HCT116 (cell line): Measurements from ENCODE around the gene SOST.

ENCODE experiments used
- EGR1 ChIP-seq: IDR thresholded peaks from 2 replicates; pipeline ENCODE4 v1.6.1; 2012; ENCODE audit warnings: low read depth
- ELF1 ChIP-seq: IDR thresholded peaks from 2 replicates; pipeline ENCODE4 v1.6.1; 2012; ENCODE audit warnings: low read depth, borderline replicate concordance
- JUND ChIP-seq: IDR thresholded peaks from 2 replicates; pipeline ENCODE4 v1.6.1; 2012
- POLR2A ChIP-seq: IDR thresholded peaks from 2 replicates; pipeline ENCODE4 v1.7.0; 2011; ENCODE audit warnings: borderline replicate concordance; ENCODE audit not compliant: insufficient read depth, insufficient read length; ENCODE audit errors: extremely low read depth
- RAD21 ChIP-seq: IDR thresholded peaks from 2 replicates; pipeline ENCODE4 v1.6.1; 2012; ENCODE audit warnings: low read depth, mild to moderate bottlenecking
- SIN3A ChIP-seq: IDR thresholded peaks from 2 replicates; pipeline ENCODE4 v1.6.1; 2012; ENCODE audit warnings: low read depth
- TF ChIP-seq, protein P1 (sequence below), 3 experiments: fragments of 200-600 bp in 1 of 3; sonication (generic) in 1 of 3; IDR thresholded peaks in 2 of 3; conservative IDR thresholded peaks in 1 of 3; 2 replicates each; pipeline ENCODE4 v1.5.1; 2012 to 2017; ENCODE audit warnings: low read depth in 2 of 3, low read length in 2 of 3, antibody characterized with exemption in 1 of 3, borderline replicate concordance in 1 of 3, control low read depth in 1 of 3, mild to moderate bottlenecking in 1 of 3, mixed read lengths in 1 of 3, mixed run types in 1 of 3, moderate library complexity in 1 of 3; ENCODE audit not compliant: insufficient read depth in 1 of 3
- TF ChIP-seq, protein P2 (sequence below): IDR thresholded peaks from 2 replicates; pipeline ENCODE4 v1.6.1; 2012
- TF ChIP-seq, protein P3 (sequence below): IDR thresholded peaks from 2 replicates; pipeline ENCODE4 v1.6.1; 2012; ENCODE audit warnings: low read depth

DNA sequence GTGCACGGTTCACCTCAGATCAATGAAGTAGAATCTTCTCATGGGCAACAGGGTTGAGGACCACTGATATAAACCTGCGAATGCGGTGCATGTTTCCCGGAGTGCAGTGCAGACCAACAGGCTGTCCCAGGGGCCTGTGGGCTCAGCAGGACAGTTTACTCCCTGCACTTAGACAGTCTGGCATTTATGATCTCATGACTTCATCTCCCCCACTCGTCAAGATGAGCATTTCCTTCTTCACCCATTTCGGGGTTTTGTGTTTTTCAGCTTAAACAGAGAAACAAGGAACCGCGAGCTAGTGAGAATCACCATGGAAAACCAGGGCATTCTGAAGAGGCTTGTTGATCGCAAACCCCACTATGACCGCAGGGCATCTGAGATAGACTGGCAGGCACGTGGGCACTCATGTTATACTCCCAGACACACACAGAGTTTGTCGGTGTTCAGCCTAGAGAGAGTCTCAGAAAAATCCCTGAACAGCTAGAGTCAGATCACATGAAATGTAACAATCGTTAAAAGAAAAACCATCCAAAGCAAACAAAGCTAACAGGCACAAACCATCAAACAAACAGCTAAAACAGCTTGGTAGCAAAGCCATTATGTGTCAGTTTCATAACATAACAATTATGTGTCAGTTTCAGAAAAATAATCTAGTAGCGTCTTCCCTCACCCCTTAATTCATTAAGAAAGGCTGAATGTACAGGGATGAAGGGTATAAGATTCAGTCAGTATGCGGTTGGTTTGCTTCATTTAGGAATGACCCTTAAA lies 24.5 kb upstream of the SOST start:
- TF ChIP-seq POLR2A (no peak), SIN3A (no peak), RAD21 (no peak), JUND (no peak), EGR1 (no peak), ELF1 (no peak)
- TF ChIP-seq, protein P1, sequence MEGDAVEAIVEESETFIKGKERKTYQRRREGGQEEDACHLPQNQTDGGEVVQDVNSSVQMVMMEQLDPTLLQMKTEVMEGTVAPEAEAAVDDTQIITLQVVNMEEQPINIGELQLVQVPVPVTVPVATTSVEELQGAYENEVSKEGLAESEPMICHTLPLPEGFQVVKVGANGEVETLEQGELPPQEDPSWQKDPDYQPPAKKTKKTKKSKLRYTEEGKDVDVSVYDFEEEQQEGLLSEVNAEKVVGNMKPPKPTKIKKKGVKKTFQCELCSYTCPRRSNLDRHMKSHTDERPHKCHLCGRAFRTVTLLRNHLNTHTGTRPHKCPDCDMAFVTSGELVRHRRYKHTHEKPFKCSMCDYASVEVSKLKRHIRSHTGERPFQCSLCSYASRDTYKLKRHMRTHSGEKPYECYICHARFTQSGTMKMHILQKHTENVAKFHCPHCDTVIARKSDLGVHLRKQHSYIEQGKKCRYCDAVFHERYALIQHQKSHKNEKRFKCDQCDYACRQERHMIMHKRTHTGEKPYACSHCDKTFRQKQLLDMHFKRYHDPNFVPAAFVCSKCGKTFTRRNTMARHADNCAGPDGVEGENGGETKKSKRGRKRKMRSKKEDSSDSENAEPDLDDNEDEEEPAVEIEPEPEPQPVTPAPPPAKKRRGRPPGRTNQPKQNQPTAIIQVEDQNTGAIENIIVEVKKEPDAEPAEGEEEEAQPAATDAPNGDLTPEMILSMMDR (IDR thresholded peaks at IDR 0.05 in 2 of 3, conservative IDR thresholded peaks at IDR 0.05 in 1 of 3; ENCODE audit: borderline replicate concordance in 1 of 3, insufficient read depth in 1 of 3, low read depth in 2 of 3, low read length in 2 of 3) = no peak
- TF ChIP-seq, protein P2, sequence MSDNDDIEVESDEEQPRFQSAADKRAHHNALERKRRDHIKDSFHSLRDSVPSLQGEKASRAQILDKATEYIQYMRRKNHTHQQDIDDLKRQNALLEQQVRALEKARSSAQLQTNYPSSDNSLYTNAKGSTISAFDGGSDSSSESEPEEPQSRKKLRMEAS = no peak
- TF ChIP-seq, protein P3, sequence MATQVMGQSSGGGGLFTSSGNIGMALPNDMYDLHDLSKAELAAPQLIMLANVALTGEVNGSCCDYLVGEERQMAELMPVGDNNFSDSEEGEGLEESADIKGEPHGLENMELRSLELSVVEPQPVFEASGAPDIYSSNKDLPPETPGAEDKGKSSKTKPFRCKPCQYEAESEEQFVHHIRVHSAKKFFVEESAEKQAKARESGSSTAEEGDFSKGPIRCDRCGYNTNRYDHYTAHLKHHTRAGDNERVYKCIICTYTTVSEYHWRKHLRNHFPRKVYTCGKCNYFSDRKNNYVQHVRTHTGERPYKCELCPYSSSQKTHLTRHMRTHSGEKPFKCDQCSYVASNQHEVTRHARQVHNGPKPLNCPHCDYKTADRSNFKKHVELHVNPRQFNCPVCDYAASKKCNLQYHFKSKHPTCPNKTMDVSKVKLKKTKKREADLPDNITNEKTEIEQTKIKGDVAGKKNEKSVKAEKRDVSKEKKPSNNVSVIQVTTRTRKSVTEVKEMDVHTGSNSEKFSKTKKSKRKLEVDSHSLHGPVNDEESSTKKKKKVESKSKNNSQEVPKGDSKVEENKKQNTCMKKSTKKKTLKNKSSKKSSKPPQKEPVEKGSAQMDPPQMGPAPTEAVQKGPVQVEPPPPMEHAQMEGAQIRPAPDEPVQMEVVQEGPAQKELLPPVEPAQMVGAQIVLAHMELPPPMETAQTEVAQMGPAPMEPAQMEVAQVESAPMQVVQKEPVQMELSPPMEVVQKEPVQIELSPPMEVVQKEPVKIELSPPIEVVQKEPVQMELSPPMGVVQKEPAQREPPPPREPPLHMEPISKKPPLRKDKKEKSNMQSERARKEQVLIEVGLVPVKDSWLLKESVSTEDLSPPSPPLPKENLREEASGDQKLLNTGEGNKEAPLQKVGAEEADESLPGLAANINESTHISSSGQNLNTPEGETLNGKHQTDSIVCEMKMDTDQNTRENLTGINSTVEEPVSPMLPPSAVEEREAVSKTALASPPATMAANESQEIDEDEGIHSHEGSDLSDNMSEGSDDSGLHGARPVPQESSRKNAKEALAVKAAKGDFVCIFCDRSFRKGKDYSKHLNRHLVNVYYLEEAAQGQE = no peak
